GM21447 (cell line): ENCODE results near the gene COL4A4.
A peak's percentile ranks its signal among the peaks of the same experiment; 100 is the strongest.

ENCODE experiments used
- ATAC-seq: cut with Tn5 transposase; IDR thresholded peaks from one replicate; pipeline ENCODE4 v1.9.1; 2021; ENCODE audit not compliant: unreplicated experiment

Gene COL4A4

GRCh38 chr2:226984750-226985582 is 179.0 kb downstream of the COL4A4 start:
- ATAC-seq = peak; percentile 98

- no peak for ATAC-seq
These were observed 179.9 kb downstream of the COL4A4 start for GRCh38 chr2:226983895-226984749.

- no peak for ATAC-seq
These were observed 182.1 kb downstream of the COL4A4 start for GRCh38 chr2:226981791-226982326.

GRCh38 chr2:226979004-226979403 is 185.0 kb downstream of the COL4A4 start:
- no peak for ATAC-seq

GRCh38 chr2:226978300-226978699 is 185.7 kb downstream of the COL4A4 start:
- no peak for ATAC-seq

- no peak for ATAC-seq
These were observed 186.2 kb downstream of the COL4A4 start for GRCh38 chr2:226977775-226978190.

- ATAC-seq = no peak
These were observed 190.2 kb downstream of the COL4A4 start for GRCh38 chr2:226973816-226974215.

- ATAC-seq = peak; percentile 32
These were observed 192.2 kb downstream of the COL4A4 start for GRCh38 chr2:226971770-226972169.

- ATAC-seq = peak; percentile 53
These were observed 192.9 kb downstream of the COL4A4 start for GRCh38 chr2:226971084-226971483.

- peak; percentile 67 for ATAC-seq
These were observed 193.6 kb downstream of the COL4A4 start for GRCh38 chr2:226970362-226970761.

- no peak for ATAC-seq
These were observed 194.5 kb downstream of the COL4A4 start for GRCh38 chr2:226969417-226970080.

- no peak for ATAC-seq
These were observed 198.6 kb downstream of the COL4A4 start for GRCh38 chr2:226965376-226965775.

- ATAC-seq = no peak
These were observed 200.5 kb downstream of the COL4A4 start for GRCh38 chr2:226963528-226963927.

- ATAC-seq = no peak
These were observed 201.7 kb downstream of the COL4A4 start for GRCh38 chr2:226962176-226962773.

GRCh38 chr2:226959418-226959817 is 204.6 kb downstream of the COL4A4 start:
- no peak for ATAC-seq

GRCh38 chr2:226956659-226957058 is 207.3 kb downstream of the COL4A4 start:
- ATAC-seq = no peak

- ATAC-seq = no peak
These were observed 210.2 kb downstream of the COL4A4 start for GRCh38 chr2:226953826-226954225.

- ATAC-seq = no peak
These were observed 210.8 kb downstream of the COL4A4 start for GRCh38 chr2:226953206-226953605.
